Heart left ventricle (tissue), 16 donors: ENCODE results near the gene BEST4. TPM values are rescaled to one million over a fixed set of nuclear protein-coding genes. Genes with fewer than 3 reads are reported as not detected.

Source experiments
- ATAC-seq, 4 donors: fragments of 200-7000 bp; cut with Tn5 transposase; one replicate each; pipeline ENCODE4 v1.9.1; 2020 to 2022; ENCODE audit warnings: moderate library complexity in 4 of 4, mild to moderate bottlenecking in 3 of 4, moderate number of reproducible peaks in 1 of 4
- DNase-seq, 5 donors: peaks; one replicate each; pipeline ENCODE4 v3.0.0-alpha.2; 2020
- H3K27ac ChIP-seq, 12 donors: fragments of 200-600 bp; sonication (generic) in 4 of 12; one replicate each; pipeline versions ENCODE4 v1.5.0 to v1.8.0; 2016 to 2022; ENCODE audit warnings: mild to moderate bottlenecking in 2 of 12
- H3K27me3 ChIP-seq, 9 donors: fragments of 200-600 bp; sonication (generic) in 2 of 9; one replicate each; pipeline versions ENCODE4 v1.5.1 to v1.8.0; 2016 to 2022; ENCODE audit warnings: mild to moderate bottlenecking in 3 of 9
- H3K36me3 ChIP-seq, 9 donors: fragments of 200-600 bp; sonication (generic) in 2 of 9; one replicate each; pipeline versions ENCODE4 v1.5.0 to v1.8.0; 2018 to 2022; ENCODE audit warnings: mild to moderate bottlenecking in 2 of 9
- H3K4me1 ChIP-seq, 12 donors: fragments of 200-600 bp; sonication (generic) in 4 of 12; one replicate each; pipeline versions ENCODE4 v1.5.0 to v1.8.0; 2016 to 2022; ENCODE audit warnings: mild to moderate bottlenecking in 3 of 12
- H3K4me3 ChIP-seq, 12 donors: fragments of 200-600 bp; sonication (generic) in 4 of 12; one replicate each; pipeline versions ENCODE4 v1.5.0 to v1.8.0; 2017 to 2022; ENCODE audit warnings: mild to moderate bottlenecking in 9 of 12, moderate library complexity in 4 of 12
- H3K9me3 ChIP-seq, 12 donors: fragments of 200-600 bp; sonication (generic) in 4 of 12; one replicate each; pipeline versions ENCODE4 v1.5.0 to v1.8.0; 2016 to 2022; ENCODE audit warnings: mild to moderate bottlenecking in 1 of 12
- POLR2A ChIP-seq, 2 donors: fragments of 450-650 bp; IDR thresholded peaks; one replicate each; pipeline ENCODE4 v1.6.1; 2017; ENCODE audit warnings: antibody characterized with exemption in 2 of 2, mild to moderate bottlenecking in 2 of 2, moderate library complexity in 2 of 2
- WGBS, 4 donors: extraction: QIAGEN DNeasy Blood & Tissue Kit in 2 of 4; methylation state at CpG; one replicate each; pipeline versions ENCODE4 v1.1.5 to v1.1.7; 2013 to 2018; 5-methylcytosine and 5-hydroxymethylcytosine counted together
- intact Hi-C, 10 donors: fragments of 100-400 bp; cut with DNase I; formaldehyde crosslinking; loops; one replicate each; pipeline versions ENCODE4 v1.11.1 to v1.14.2; 2022
- polyA plus RNA-seq, 2 donors: library from polyadenylated mRNA; stranded (reverse); fragments of 200-250 nt; gene quantifications; one replicate each; pipeline ENCODE4 v1.2.3, GENCODE V29; 2013
- total RNA-seq, 9 donors: library from RNA; depleted of rRNA in 2 of 9; stranded (reverse); fragments of >200 nt in 2 of 9; fragmentation: NEBNext Ultra II Directional in 3 of 9; extraction: Animal tissue kit (Norgen Biotek cat#: 25700) in 3 of 9; gene quantifications; one replicate each; pipeline versions ENCODE4 v1.1.0 to v1.2.4, GENCODE V29; 2016 to 2023
- TF ChIP-seq, protein P1 (sequence below), 12 donors: fragments of 200-600 bp; sonication (generic) in 4 of 12; IDR thresholded peaks; one replicate each; pipeline versions ENCODE4 v1.5.0 to v1.8.0; 2018 to 2022; ENCODE audit warnings: antibody characterized with exemption in 12 of 12, mild to moderate bottlenecking in 5 of 12
- donor health status: ischemic (EF 13 %, LVEDD 7.1; RV severe dilation, severe dysfunction).
- donor health status: healthy with polysubstance abuse.
- donor health status: DM: no; HTN: yes; CAD: no.
- donor health status: DM: no; HTN: no; CAD: no.
- donor health status: ischemic (EF 25% LVEDD 6.9; RV normal size, moderate dysfunction).
- donor health status: ischemic (EF 25% LVEDD 5.7; RV mildly dilated, moderate dysfunction).
- donor health status: healthy.
- donor health status: DM: yes; HTN: yes; CAD: no.
- donor health status: ischemic (EF 35%, LVEDD 5.7; RV mildly dilated, moderate dysfunction).
- donor health status: nonischemic (EF 11% LVEDD 7.7; RV severe dilation, severe dysfunction).
- donor health status: DM: yes; HTN: yes; CAD: no.
- donor health status: PGD.
- donor health status: ischemic (EF 29% LVEDD 5.4; RV normal size, mild dysfunction).
- donor health status: nonischemic (EF 23%, LVEDD 6.1; RV moderate dilation, normal function).

BEST4 gene
- total and polyA plus RNA-seq, 11 donors: 0.06 to 0.32 (median 0.11) TPM; not detected in 6

DNA sequence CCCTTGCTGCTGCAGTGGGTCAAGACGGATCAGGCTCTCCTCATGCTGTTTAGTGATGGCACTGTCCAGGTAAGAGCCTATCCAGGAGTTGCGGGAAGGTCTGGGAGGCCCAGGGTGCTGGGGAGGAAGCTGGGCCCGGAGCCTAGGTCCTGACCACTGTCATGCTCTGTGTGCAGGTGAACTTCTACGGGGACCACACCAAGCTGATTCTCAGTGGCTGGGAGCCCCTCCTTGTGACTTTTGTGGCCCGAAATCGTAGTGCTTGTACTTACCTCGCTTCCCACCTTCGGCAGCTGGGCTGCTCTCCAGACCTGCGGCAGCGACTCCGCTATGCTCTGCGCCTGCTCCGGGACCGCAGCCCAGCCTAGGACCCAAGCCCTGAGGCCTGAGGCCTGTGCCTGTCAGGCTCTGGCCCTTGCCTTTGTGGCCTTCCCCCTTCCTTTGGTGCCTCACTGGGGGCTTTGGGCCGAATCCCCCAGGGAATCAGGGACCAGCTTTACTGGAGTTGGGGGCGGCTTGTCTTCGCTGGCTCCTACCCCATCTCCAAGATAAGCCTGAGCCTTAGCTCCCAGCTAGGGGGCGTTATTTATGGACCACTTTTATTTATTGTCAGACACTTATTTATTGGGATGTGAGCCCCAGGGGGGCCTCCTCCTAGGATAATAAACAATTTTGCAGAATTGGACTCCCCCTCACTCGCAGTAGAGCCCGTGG lies 17.5 kb upstream of the BEST4 start:
- Histone ChIP-seq H3K4me3 (peak overlapping the region in 1 of 12 donors; percentile 59), H3K27ac (peak overlapping the region in 11 of 12 donors; percentile 91 to 100 (median 99)), H3K27me3 (no peaks in the 10 kb centered on the region), H3K9me3 (no peaks in the 10 kb centered on the region), H3K36me3 (peaks cover 0 to 52% (median 40%) of the 10 kb centered on the region in 9 donors), H3K4me1 (peaks cover 14 to 92% (median 75%) of the 10 kb centered on the region in 12 donors)
- intact Hi-C loops: loop anchor here in 1 of 10 donors (10.0 kb wide), 1 partner anchor 499 kb away; no protein-coding TSS in a partner anchor
- WGBS, 4 donors: 93 to 96% (median 93%) methylated on average over 19 to 20 of the region's 20 CpGs
- ATAC-seq: no peak
- TF ChIP-seq, protein P1, sequence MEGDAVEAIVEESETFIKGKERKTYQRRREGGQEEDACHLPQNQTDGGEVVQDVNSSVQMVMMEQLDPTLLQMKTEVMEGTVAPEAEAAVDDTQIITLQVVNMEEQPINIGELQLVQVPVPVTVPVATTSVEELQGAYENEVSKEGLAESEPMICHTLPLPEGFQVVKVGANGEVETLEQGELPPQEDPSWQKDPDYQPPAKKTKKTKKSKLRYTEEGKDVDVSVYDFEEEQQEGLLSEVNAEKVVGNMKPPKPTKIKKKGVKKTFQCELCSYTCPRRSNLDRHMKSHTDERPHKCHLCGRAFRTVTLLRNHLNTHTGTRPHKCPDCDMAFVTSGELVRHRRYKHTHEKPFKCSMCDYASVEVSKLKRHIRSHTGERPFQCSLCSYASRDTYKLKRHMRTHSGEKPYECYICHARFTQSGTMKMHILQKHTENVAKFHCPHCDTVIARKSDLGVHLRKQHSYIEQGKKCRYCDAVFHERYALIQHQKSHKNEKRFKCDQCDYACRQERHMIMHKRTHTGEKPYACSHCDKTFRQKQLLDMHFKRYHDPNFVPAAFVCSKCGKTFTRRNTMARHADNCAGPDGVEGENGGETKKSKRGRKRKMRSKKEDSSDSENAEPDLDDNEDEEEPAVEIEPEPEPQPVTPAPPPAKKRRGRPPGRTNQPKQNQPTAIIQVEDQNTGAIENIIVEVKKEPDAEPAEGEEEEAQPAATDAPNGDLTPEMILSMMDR (IDR thresholded peaks at IDR 0.05): no peak
- TF ChIP-seq POLR2A (IDR thresholded peaks at IDR 0.05): no peak
- DNase-seq: peak in 4 of 5 donors; percentile 19 to 56 (median 28)

DNA sequence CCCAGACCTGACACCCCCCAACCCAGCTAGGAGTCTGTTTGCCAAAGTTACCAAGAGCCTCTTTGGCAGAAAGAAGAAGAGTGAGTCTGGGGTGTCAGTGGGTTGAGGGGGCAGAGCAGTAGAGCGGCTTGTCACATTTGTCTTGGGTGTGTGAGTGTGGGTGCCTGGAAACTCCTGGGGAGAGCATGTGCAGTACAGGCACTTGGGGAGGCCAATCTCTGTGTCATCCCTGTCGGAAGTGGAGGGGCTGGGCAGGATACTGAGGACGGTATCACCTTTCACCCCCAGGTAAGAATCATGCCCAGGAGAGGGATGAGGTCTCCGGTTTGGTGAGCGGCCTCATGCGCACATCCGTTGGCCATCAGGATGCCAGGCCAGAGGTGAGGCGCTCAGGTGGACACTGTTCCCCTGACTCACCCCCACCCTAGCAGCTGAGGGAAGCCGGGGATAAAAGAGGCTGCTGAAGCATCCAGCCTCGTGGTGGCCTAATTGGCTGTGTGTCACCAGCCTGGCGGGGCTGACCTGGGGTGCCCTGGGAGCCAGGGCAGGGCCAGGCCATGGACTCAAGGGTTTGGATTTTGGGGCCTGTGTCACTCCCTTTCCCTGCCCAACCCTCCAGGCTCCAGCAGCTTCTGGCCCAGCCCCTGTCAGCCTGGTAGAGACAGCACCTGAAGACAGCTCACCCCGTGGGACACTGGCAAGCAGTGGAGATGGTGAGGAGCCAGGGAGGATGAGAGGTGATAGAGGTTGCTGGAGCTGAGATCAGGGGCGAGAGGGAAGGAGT lies 15.5 kb upstream of the BEST4 start:
- Histone ChIP-seq H3K27ac (peak overlapping the region in 10 of 12 donors; percentile 47 to 97 (median 91)), H3K4me1 (peaks cover 14 to 80% (median 62%) of the 10 kb centered on the region in 12 donors), H3K9me3 (no peaks in the 10 kb centered on the region), H3K4me3 (peak overlapping the region in 4 of 12 donors; percentile 18 to 94 (median 88)), H3K27me3 (no peaks in the 10 kb centered on the region), H3K36me3 (peaks cover 0 to 52% (median 40%) of the 10 kb centered on the region in 9 donors)
- intact Hi-C loops: loop anchor here in 1 of 10 donors (10.0 kb wide), 1 partner anchor 501 kb away; no protein-coding TSS in a partner anchor
- 79 to 87% (median 83%) methylated on average over 9 to 13 of the region's 13 CpGs for WGBS, 4 donors
- DNase-seq (peak in 2 of 5 donors; percentile 22 to 33), ATAC-seq (no peak)
- no peak for TF ChIP-seq POLR2A (IDR thresholded peaks at IDR 0.05)
- TF ChIP-seq, protein P1 (IDR thresholded peaks at IDR 0.05): no peak

DNA sequence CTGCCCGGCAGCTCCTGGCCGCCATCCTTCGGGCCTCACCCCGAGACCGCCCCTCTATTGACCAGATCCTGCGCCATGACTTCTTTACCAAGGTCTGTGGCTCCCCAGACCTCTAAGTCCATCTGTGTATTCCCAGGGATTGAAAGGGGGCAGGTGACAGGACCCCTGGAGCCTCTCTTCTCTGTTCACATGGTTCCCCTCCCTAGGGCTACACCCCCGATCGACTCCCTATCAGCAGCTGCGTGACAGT lies 15.0 kb upstream of the BEST4 start:
- no peaks in the 10 kb centered on the region for H3K9me3 ChIP-seq
- intact Hi-C loops: loop anchor here in 1 of 10 donors (10.0 kb wide), 1 partner anchor 502 kb away; no protein-coding TSS in a partner anchor
- peaks cover 0 to 52% (median 40%) of the 10 kb centered on the region in 9 donors for H3K36me3 ChIP-seq
- H3K4me3 ChIP-seq: peak overlapping the region in 6 of 12 donors; percentile 18 to 96 (median 90)
- TF ChIP-seq, protein P1 (IDR thresholded peaks at IDR 0.05): no peak
- TF ChIP-seq POLR2A (IDR thresholded peaks at IDR 0.05): no peak
- WGBS, 4 donors: 86 to 91% (median 89%) methylated on average over 8 to 9 of the region's 9 CpGs
- DNase-seq: no peak
- no peak for ATAC-seq
- peak overlapping the region in 10 of 12 donors; percentile 29 to 97 (median 91) for H3K27ac ChIP-seq
- no peaks in the 10 kb centered on the region for H3K27me3 ChIP-seq
- peaks cover 14 to 75% (median 57%) of the 10 kb centered on the region in 12 donors for H3K4me1 ChIP-seq
